HL-60 (cell line): ENCODE measurements around the gene CREB3L4.

Experiments
- GABPA ChIP-seq: IDR thresholded peaks from 2 replicates; pipeline ENCODE4 v1.6.1; 2012; ENCODE audit warnings: low read depth
- POLR2AphosphoS5 ChIP-seq: IDR thresholded peaks from 2 replicates; pipeline ENCODE4 v1.6.1; 2012; ENCODE audit warnings: low read depth

DNA sequence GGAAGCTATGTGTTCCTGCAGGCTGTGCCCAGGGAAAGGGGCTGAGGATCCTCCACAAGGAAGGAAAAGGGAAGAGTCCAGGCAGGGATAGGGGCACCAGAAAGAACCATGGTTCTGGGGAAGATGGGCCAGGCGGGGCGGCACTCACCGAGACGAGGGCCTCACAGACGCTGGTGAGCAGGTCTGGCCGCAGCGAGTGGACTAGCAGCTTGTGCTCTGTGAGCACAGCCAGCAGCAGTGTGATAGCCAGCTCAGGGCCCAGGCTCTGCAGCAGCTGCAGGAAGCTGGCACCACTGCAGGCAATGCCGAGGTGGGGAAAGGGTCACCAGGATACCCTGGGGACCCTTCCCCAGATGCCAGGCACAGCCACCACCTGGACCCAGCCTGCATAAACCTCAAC is 26.9 kb upstream of the CREB3L4 start:
- TF ChIP-seq GABPA (no peak), POLR2AphosphoS5 (no peak)
